AG10803 (cell line): Measurements from ENCODE around the gene PCDH9.

Experiments
- DNase-seq: peaks from one replicate; pipeline ENCODE4 v3.0.0; 2010; ENCODE audit warnings: low read depth
- H3K4me3 ChIP-seq: 2 replicates; pipeline ENCODE4 v1.5.1; 2011; ENCODE audit warnings: mild to moderate bottlenecking, low read length, control low read depth
- CTCF ChIP-seq: conservative IDR thresholded peaks from 2 replicates; pipeline ENCODE4 v1.5.1; 2011; ENCODE audit warnings: mild to moderate bottlenecking, low read length, control low read depth, inconsistent platforms

PCDH9 gene

GRCh38 chr13:66984241-66984640, 245.9 kb downstream of the PCDH9 start:
- no peak for TF ChIP-seq CTCF

GRCh38 chr13:66981912-66982311, 248.2 kb downstream of the PCDH9 start:
- no peak for DNase-seq
- H3K4me3 ChIP-seq = no peak overlapping the region
- TF ChIP-seq CTCF = no peak

More at GRCh38 chr13:66984241-66984640, 245.9 kb downstream of the PCDH9 start:
- no peak for DNase-seq
- H3K4me3 ChIP-seq = no peak overlapping the region

GRCh38 chr13:66977161-66977560, 253.0 kb downstream of the PCDH9 start:
- no peak for DNase-seq
- no peak for TF ChIP-seq CTCF
- H3K4me3 ChIP-seq = no peak overlapping the region

GRCh38 chr13:66974889-66975288, 255.2 kb downstream of the PCDH9 start:
- no peak overlapping the region for H3K4me3 ChIP-seq
- DNase-seq = no peak
- no peak for TF ChIP-seq CTCF

- no peak overlapping the region for H3K4me3 ChIP-seq
- TF ChIP-seq CTCF = no peak
- DNase-seq = no peak
These were observed 256.0 kb downstream of the PCDH9 start for GRCh38 chr13:66974174-66974573.

- H3K4me3 ChIP-seq = no peak overlapping the region
- DNase-seq = no peak
- TF ChIP-seq CTCF = no peak
These were observed 257.5 kb downstream of the PCDH9 start for GRCh38 chr13:66972659-66973058.

GRCh38 chr13:66971004-66971403, 259.1 kb downstream of the PCDH9 start:
- no peak overlapping the region for H3K4me3 ChIP-seq
- no peak for TF ChIP-seq CTCF
- DNase-seq = no peak
